Loucy (cell line): Measurements from ENCODE around the gene MPDZ.

ENCODE experiments used
- H2AFZ ChIP-seq: fragments of 200-600 bp; sonication (generic); 2 replicates; pipeline ENCODE4 v1.6.0; 2016; ENCODE audit warnings: antibody characterized with exemption, mild to moderate bottlenecking, low read length, moderate library complexity
- H3F3A ChIP-seq: fragments of 200-600 bp; 2 replicates; pipeline ENCODE4 v1.6.0; 2016; ENCODE audit warnings: antibody characterized with exemption, low read depth, mild to moderate bottlenecking
- H3K27me3 ChIP-seq: fragments of 200-600 bp; sonication (generic); 2 replicates; pipeline ENCODE4 v1.6.1; 2014; ENCODE audit warnings: low read length, mild to moderate bottlenecking; ENCODE audit not compliant: insufficient read depth, poor library complexity, severe bottlenecking
- H3K36me3 ChIP-seq: fragments of 200-600 bp; sonication (generic); 2 replicates; pipeline ENCODE4 v1.6.1; 2016; ENCODE audit warnings: low read length; ENCODE audit not compliant: insufficient read depth
- H3K4me1 ChIP-seq: fragments of 200-600 bp; sonication (generic); 2 replicates; pipeline ENCODE4 v1.5.1; 2014; ENCODE audit warnings: low read length, mild to moderate bottlenecking; ENCODE audit not compliant: insufficient read depth, poor library complexity, severe bottlenecking
- H3K4me2 ChIP-seq: fragments of 200-600 bp; sonication (generic); 2 replicates; pipeline ENCODE4 v1.6.0; 2014; ENCODE audit warnings: antibody characterized with exemption, low read length, low read depth, mild to moderate bottlenecking; ENCODE audit not compliant: poor library complexity, severe bottlenecking
- H3K4me3 ChIP-seq: fragments of 200-600 bp; sonication (generic); 2 replicates; pipeline ENCODE4 v1.5.1; 2014; ENCODE audit warnings: low read length, mild to moderate bottlenecking, mixed read lengths; ENCODE audit not compliant: poor library complexity, severe bottlenecking
- H3K79me2 ChIP-seq: fragments of 200-600 bp; sonication (generic); 2 replicates; pipeline ENCODE4 v1.6.1; 2014; ENCODE audit warnings: low read length; ENCODE audit not compliant: insufficient read depth
- H3K9ac ChIP-seq: fragments of 200-600 bp; sonication (generic); 2 replicates; pipeline ENCODE4 v1.6.0; 2014; ENCODE audit warnings: mild to moderate bottlenecking, low read depth, low read length, moderate library complexity; ENCODE audit not compliant: poor library complexity, severe bottlenecking
- H3K9me2 ChIP-seq: fragments of 200-600 bp; sonication (generic); replicated peaks from 2 replicates; pipeline ENCODE4 v1.6.1; 2016; ENCODE audit warnings: low read depth, low read length, mixed read lengths
- H3K9me3 ChIP-seq: fragments of 200-600 bp; sonication (generic); 2 replicates; pipeline ENCODE4 v1.6.1; 2014; ENCODE audit warnings: mild to moderate bottlenecking, antibody characterized with exemption, low read length, low read depth; ENCODE audit not compliant: insufficient read depth
- H4K20me1 ChIP-seq: fragments of 200-600 bp; sonication (generic); 2 replicates; pipeline ENCODE4 v1.6.0; 2014; ENCODE audit warnings: antibody characterized with exemption, low read length, mild to moderate bottlenecking; ENCODE audit not compliant: insufficient read depth, poor library complexity, severe bottlenecking
- CTCF ChIP-seq: fragments of 200-600 bp; sonication (generic); conservative IDR thresholded peaks from 2 replicates; pipeline ENCODE4 v1.5.1; 2014; ENCODE audit warnings: mild to moderate bottlenecking, antibody characterized with exemption, low read length
- EZH2phosphoT487 ChIP-seq: fragments of 200-600 bp; IDR thresholded peaks from 2 replicates; pipeline ENCODE4 v1.6.1; 2018; ENCODE audit warnings: antibody characterized with exemption, mild to moderate bottlenecking, moderate library complexity, borderline replicate concordance

Gene MPDZ

GRCh38 chr9:13270734-13271133 is 8.8 kb downstream of the MPDZ start:
- no peak overlapping the region for H2AFZ ChIP-seq
- H3K36me3 ChIP-seq, result no peaks in the 10 kb centered on the region

GRCh38 chr9:13269589-13270452 is 9.7 kb downstream of the MPDZ start:
- no peaks in the 10 kb centered on the region for H3K4me1 ChIP-seq
- no peaks in the 10 kb centered on the region for H3F3A ChIP-seq
- no peak for TF ChIP-seq EZH2phosphoT487
- TF ChIP-seq CTCF, result no peak
- no peaks in the 10 kb centered on the region for H3K36me3 ChIP-seq
- H3K27me3 ChIP-seq, result no peaks in the 10 kb centered on the region
- no peaks in the 10 kb centered on the region for H3K9me2 ChIP-seq
- no peak overlapping the region for H2AFZ ChIP-seq
- H3K9ac ChIP-seq, result no peak overlapping the region
- H4K20me1 ChIP-seq, result no peaks in the 10 kb centered on the region
- H3K9me3 ChIP-seq, result no peaks in the 10 kb centered on the region
- H3K79me2 ChIP-seq, result no peaks in the 10 kb centered on the region
- no peak overlapping the region for H3K4me3 ChIP-seq
- no peak overlapping the region for H3K4me2 ChIP-seq

More at GRCh38 chr9:13270734-13271133, 8.8 kb downstream of the MPDZ start:
- no peak for TF ChIP-seq EZH2phosphoT487
- no peak for TF ChIP-seq CTCF
- H3K79me2 ChIP-seq, result no peaks in the 10 kb centered on the region
- no peak overlapping the region for H3K4me3 ChIP-seq
- no peaks in the 10 kb centered on the region for H3F3A ChIP-seq
- H3K9ac ChIP-seq, result no peak overlapping the region
- H3K9me2 ChIP-seq, result no peaks in the 10 kb centered on the region
- H3K4me2 ChIP-seq, result no peak overlapping the region
- no peaks in the 10 kb centered on the region for H3K4me1 ChIP-seq
- H3K27me3 ChIP-seq, result no peaks in the 10 kb centered on the region
- H4K20me1 ChIP-seq, result no peaks in the 10 kb centered on the region
- no peaks in the 10 kb centered on the region for H3K9me3 ChIP-seq

GRCh38 chr9:13268469-13268868 is 11.0 kb downstream of the MPDZ start:
- no peak overlapping the region for H3K4me3 ChIP-seq
- H2AFZ ChIP-seq, result no peak overlapping the region
- H3F3A ChIP-seq, result no peaks in the 10 kb centered on the region
- H3K79me2 ChIP-seq, result no peaks in the 10 kb centered on the region
- H3K36me3 ChIP-seq, result no peaks in the 10 kb centered on the region
- no peaks in the 10 kb centered on the region for H4K20me1 ChIP-seq
- no peaks in the 10 kb centered on the region for H3K27me3 ChIP-seq
- TF ChIP-seq EZH2phosphoT487 (no peak), CTCF (no peak)
- H3K9me3 ChIP-seq, result no peaks in the 10 kb centered on the region
- no peaks in the 10 kb centered on the region for H3K4me1 ChIP-seq
- H3K4me2 ChIP-seq, result no peak overlapping the region
- no peaks in the 10 kb centered on the region for H3K9me2 ChIP-seq
- no peak overlapping the region for H3K9ac ChIP-seq
